Tibial nerve (tissue), 4 donors: ENCODE data around the gene TUBG2. TPM values are rescaled to one million over a fixed set of nuclear protein-coding genes. Genes with fewer than 3 reads are reported as not detected.

ENCODE experiments used
- DNase-seq, 2 donors: peaks; one replicate each; pipeline ENCODE4 v3.0.0-alpha.2; 2019; ENCODE audit warnings: low spot score in 2 of 2
- H3K27ac ChIP-seq, 4 donors: fragments of 200-600 bp; sonication (generic) in 3 of 4; one replicate each; pipeline ENCODE4 v1.5.1; 2017 to 2019; ENCODE audit warnings: mild to moderate bottlenecking in 1 of 4
- H3K27me3 ChIP-seq, 2 donors: fragments of 200-600 bp; sonication (generic) in 1 of 2; one replicate each; pipeline versions ENCODE4 v1.5.1 to v1.6.0; 2017 to 2019
- H3K36me3 ChIP-seq, 3 donors: fragments of 200-600 bp; sonication (generic); one replicate each; pipeline ENCODE4 v1.5.1; 2018 to 2019
- H3K4me1 ChIP-seq, 4 donors: fragments of 200-600 bp; sonication (generic) in 3 of 4; one replicate each; pipeline ENCODE4 v1.5.1; 2017 to 2019
- H3K4me3 ChIP-seq, 4 donors: fragments of 200-600 bp; sonication (generic) in 3 of 4; one replicate each; pipeline ENCODE4 v1.5.1; 2017 to 2019; ENCODE audit warnings: mild to moderate bottlenecking in 1 of 4, moderate library complexity in 1 of 4
- H3K9me3 ChIP-seq, 4 donors: fragments of 200-600 bp; sonication (generic) in 3 of 4; one replicate each; pipeline ENCODE4 v1.5.1; 2017 to 2019
- EP300 ChIP-seq, 2 donors: sonication (generic); formaldehyde crosslinking; IDR thresholded peaks; one replicate each; pipeline ENCODE4 v1.6.1; 2017; ENCODE audit warnings: antibody characterized with exemption in 2 of 2, mild to moderate bottlenecking in 1 of 2
- POLR2A ChIP-seq, 2 donors: fragments of 450-650 bp; IDR thresholded peaks; one replicate each; pipeline ENCODE4 v1.6.1; 2017; ENCODE audit warnings: antibody characterized with exemption in 2 of 2, mild to moderate bottlenecking in 2 of 2, moderate library complexity in 2 of 2
- WGBS, 2 donors: methylation state at CpG; one replicate each; pipeline ENCODE4 v1.1.5; 2018; 5-methylcytosine and 5-hydroxymethylcytosine counted together
- total RNA-seq, 4 donors: library from RNA; depleted of rRNA; stranded (reverse); fragments of >200 nt; gene quantifications; one replicate each; pipeline ENCODE4 v1.1.0, GENCODE V29; 2016
- TF ChIP-seq, protein P1 (sequence below), 5 experiments: fragments of 200-600 bp in 3 of 5; fragments of 450-650 bp in 2 of 5; sonication (generic) in 3 of 5; IDR thresholded peaks; one replicate each; pipeline ENCODE4 v1.5.1; 2016 to 2019; ENCODE audit warnings: antibody characterized with exemption in 5 of 5, mild to moderate bottlenecking in 3 of 5, moderate library complexity in 2 of 5

Gene TUBG2
- total RNA-seq, 4 donors from 2014 or later, result 48.2 to 92.4 (median 77.6) TPM

DNA sequence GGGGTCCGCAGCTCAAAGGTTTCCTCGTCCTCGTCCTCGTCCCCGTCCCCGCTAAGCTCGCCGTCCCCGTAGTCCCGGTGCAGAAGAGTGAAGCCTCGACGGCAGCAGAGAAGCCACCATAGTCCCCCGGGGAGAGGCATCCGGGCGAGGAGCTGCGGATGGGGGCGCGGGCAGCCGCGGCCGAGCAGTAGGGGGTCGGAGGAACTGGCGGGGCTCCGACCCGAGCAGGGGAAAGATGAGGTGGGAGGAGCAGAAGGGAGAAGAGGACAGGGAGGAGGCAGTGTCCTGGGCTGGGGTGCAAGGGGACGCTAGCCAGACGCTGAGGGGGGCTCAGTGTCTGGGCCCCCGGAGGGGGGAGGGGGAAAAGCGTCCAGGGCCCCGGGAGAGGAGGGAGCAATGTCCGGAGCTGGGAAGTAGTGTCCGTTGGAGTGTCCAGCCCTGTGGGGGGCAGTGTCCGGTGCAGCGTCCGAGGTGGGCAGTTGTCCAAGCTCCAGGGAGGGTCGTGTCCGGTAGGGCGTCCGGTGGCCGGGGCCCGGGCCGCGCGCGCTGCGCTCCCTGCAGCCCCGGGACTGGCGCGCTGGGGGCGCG lies 17.4 kb downstream of the TUBG2 start, which contains the start of gene PLEKHH3:
TSS of gene PLEKHH3 (minus strand) at position 571 of the 588 bp plus-strand sequence. CDS start at position 140, 431 bp downstream.
- 0% methylated on average over 25 to 51 of the region's 51 CpGs for WGBS, 2 donors
- H3K4me1 ChIP-seq, result peaks cover 4 to 86% (median 53%) of the 10 kb centered on the region in 4 donors

DNA sequence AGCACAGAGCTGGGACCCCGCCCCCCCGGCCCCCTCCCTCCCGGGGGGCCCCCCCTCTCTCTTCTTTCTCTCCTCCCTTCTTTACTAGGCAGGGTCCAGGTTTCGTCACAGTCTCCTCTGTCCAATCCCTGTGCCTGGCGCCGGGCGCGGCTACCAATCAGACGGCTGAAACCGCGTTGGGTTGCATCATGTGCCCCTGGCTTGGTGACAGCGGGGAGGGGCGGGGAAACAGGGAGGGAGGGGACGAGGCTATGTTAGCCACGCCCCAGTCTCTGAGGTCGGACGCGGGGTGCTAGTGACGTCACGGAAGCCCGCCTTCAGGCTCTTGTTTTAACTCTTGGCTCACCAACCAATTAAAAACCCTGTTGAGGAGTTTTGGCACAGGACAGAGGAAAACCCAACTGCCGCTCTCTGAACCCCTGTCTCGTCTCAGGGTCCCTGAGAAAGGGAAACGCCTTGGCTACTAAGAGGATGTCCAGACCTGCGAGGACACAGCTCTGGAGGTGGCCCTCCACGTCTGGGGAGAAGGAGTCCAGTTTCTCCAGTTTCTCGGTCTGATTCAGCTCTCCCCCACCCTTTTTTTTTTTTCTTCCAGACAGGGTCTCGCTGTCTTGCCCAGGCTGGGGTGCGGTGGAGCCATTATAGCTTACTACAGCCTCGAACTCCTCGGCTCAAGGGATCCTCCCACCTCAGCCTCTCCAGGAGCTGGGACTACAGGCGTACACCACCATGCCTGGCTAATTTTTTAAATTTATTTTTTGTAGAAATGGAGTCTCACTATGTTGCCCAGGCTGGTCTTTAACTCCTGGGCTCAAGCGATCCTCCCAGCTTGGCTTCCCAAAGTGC lies 18.2 kb downstream of the TUBG2 start:
- WGBS, 2 donors, result 1 to 3% methylated on average over 30 to 31 of the region's 33 CpGs
- peak; percentile 45 to 84 for TF ChIP-seq EP300 (IDR thresholded peaks at IDR 0.05)
- TF ChIP-seq POLR2A (IDR thresholded peaks at IDR 0.05), result no peak
- Histone ChIP-seq H3K36me3 (peaks cover 0 to 16% (median 0%) of the 10 kb centered on the region in 3 donors), H3K4me1 (peaks cover 4 to 86% (median 60%) of the 10 kb centered on the region in 4 donors), H3K9me3 (no peaks in the 10 kb centered on the region), H3K27me3 (no peaks in the 10 kb centered on the region), H3K4me3 (peak overlapping the region; percentile 57 to 98 (median 72)), H3K27ac (peak overlapping the region; percentile 84 to 97 (median 94))
- peak; percentile 100 for DNase-seq

More for the DNA sequence above, 17.4 kb downstream of the TUBG2 start, which contains the start of gene PLEKHH3:
- Histone ChIP-seq H3K36me3 (peaks cover 0 to 23% (median 0%) of the 10 kb centered on the region in 3 donors), H3K9me3 (no peaks in the 10 kb centered on the region), H3K27ac (peak within 1 kb of the TSS; percentile 84 to 97 (median 94)), H3K4me3 (peak within 1 kb of the TSS; percentile 57 to 98 (median 72)), H3K27me3 (no peaks in the 10 kb centered on the region)
- DNase-seq, result no peak
- TF ChIP-seq EP300 (IDR thresholded peaks at IDR 0.05) (peak in 1 of 2 donors; percentile 81), POLR2A (IDR thresholded peaks at IDR 0.05) (peak; percentile 58 to 85)
- TF ChIP-seq, protein P1, sequence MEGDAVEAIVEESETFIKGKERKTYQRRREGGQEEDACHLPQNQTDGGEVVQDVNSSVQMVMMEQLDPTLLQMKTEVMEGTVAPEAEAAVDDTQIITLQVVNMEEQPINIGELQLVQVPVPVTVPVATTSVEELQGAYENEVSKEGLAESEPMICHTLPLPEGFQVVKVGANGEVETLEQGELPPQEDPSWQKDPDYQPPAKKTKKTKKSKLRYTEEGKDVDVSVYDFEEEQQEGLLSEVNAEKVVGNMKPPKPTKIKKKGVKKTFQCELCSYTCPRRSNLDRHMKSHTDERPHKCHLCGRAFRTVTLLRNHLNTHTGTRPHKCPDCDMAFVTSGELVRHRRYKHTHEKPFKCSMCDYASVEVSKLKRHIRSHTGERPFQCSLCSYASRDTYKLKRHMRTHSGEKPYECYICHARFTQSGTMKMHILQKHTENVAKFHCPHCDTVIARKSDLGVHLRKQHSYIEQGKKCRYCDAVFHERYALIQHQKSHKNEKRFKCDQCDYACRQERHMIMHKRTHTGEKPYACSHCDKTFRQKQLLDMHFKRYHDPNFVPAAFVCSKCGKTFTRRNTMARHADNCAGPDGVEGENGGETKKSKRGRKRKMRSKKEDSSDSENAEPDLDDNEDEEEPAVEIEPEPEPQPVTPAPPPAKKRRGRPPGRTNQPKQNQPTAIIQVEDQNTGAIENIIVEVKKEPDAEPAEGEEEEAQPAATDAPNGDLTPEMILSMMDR (IDR thresholded peaks at IDR 0.05), result peak in 4 of 5 experiments; percentile 21 to 57 (median 36)

DNA sequence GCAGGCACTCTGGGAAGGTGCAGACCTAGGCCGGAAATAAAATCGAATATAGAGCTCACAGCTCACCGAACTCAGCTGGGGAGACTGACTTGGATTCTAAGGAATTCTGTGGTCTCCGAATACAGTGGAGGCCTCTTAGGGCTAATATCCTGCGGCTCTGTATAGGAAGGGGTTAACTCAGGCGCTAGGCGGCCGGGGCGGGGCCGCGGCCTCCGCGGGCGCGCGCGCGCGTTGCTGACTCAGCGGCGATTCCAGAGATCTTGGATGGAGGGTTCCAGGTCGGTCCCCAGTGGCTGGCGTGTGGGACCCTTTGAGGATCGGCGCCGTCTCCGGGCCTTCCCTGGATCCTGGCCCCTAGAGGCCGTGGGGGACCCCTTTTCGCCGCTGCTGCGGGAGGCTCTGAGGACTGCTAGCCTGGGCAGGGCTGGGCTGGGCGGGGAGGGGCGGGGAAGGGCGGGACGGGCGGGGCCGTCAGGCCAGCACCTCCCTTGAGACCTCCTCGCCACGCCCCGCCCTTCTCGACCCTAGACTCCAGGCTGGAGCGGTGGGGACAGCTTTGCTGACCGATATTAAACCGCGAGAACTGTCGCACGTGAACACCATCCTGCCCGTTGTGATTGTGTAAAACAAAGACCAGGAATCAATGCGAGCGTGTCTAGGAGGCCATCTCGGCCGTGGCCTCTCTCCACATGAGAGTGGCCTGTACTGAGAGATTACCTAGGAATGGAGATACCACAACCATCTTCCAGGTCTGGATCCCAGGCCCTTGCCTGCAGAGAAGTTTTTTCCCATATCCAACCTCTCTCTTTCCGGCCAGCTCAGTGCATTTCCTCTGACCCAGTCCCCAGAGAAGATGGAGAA lies 19.1 kb downstream of the TUBG2 start:
- H3K4me1 ChIP-seq, result peaks cover 4 to 86% (median 66%) of the 10 kb centered on the region in 4 donors
- peak overlapping the region; percentile 46 to 98 (median 56) for H3K4me3 ChIP-seq
- DNase-seq, result peak; percentile 76 to 87
- H3K27ac ChIP-seq, result peak overlapping the region; percentile 83 to 97 (median 94)
- 0 to 1% methylated on average over 24 to 36 of the region's 53 CpGs for WGBS, 2 donors
- no peaks in the 10 kb centered on the region for H3K27me3 ChIP-seq
- H3K9me3 ChIP-seq, result no peaks in the 10 kb centered on the region
- peaks cover 0 to 7% (median 0%) of the 10 kb centered on the region in 3 donors for H3K36me3 ChIP-seq
- peak in 1 of 2 donors; percentile 53 for TF ChIP-seq POLR2A (IDR thresholded peaks at IDR 0.05)
- TF ChIP-seq EP300 (IDR thresholded peaks at IDR 0.05), result peak in 1 of 2 donors; percentile 73
- TF ChIP-seq, protein P1 (IDR thresholded peaks at IDR 0.05), result peak in 1 of 5 experiments; percentile 38

DNA sequence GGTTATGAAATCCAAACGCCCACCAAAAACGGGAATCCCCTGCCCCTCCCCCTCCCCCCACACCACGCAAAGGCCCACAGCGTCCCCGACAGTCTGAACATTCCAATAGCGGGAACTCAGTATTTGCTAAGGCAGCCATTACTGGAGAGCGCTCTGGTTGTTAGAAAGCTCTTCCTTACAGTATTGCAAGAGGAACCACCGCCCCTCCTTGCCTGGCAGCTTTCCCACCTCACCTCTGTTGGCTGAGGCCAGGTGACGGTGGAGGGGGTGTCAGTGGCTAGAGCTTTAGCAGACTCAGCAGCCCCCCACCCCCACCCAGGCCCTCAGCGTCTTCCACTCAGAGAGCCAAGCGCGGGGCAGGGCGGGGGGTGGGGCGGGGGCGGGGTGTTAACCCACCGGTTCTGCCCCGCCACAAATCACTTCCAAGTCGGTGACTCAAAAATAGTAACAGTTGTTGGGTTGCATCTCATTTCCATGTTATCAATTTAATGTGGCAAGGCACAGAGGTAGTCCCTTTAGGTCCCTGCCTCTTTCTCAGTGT lies 19.9 kb downstream of the TUBG2 start:
- TF ChIP-seq POLR2A (IDR thresholded peaks at IDR 0.05) (no peak), EP300 (IDR thresholded peaks at IDR 0.05) (no peak)
- TF ChIP-seq, protein P1 (IDR thresholded peaks at IDR 0.05), result no peak
- WGBS, 2 donors, result 3 to 8% methylated on average over 9 to 17 of the region's 18 CpGs
- Histone ChIP-seq H3K9me3 (no peaks in the 10 kb centered on the region), H3K27ac (peak overlapping the region; percentile 83 to 97 (median 94)), H3K4me1 (peaks cover 4 to 86% (median 63%) of the 10 kb centered on the region in 4 donors), H3K27me3 (no peaks in the 10 kb centered on the region), H3K4me3 (peak overlapping the region; percentile 46 to 98 (median 56)), H3K36me3 (no peaks in the 10 kb centered on the region)
- peak in 1 of 2 donors; percentile 52 for DNase-seq
